ENCODE data around the gene ECHDC1.

DNA sequence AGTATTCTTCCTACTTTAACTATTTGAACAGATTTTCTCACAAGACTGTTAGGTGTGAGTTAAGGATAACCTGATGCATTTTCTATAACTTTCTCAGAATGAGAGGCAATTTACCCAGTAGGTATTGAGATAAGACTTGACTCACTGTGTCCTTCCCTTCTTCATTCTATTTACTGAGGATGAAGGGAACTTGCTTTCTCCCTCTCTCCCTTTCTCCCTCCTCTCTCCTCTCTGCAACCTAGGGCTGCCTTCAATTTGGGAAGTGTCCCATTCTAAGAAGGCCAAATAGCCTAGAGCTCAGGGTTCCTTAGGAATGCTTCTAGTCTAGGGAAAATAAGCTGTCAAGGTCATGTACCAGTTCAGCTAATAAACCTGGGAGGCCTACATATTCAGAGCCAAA, 3.2 kb downstream of the ECHDC1 start:
- TF ChIP-seq POLR2A (IDR thresholded peaks at IDR 0.05): no peak
- TF ChIP-seq CTCF (IDR thresholded peaks at IDR 0.05): no peak
